Lower lobe of right lung (tissue), 2 donors: ENCODE measurements around the gene PAOX. TPM values are rescaled to one million over a fixed set of nuclear protein-coding genes. Genes with fewer than 3 reads are reported as not detected.
A peak's percentile ranks its signal among the peaks of the same experiment; 100 is the strongest.

Source experiments
- ATAC-seq, 2 donors: fragments of 200-7000 bp; cut with Tn5 transposase; one replicate each; pipeline ENCODE4 v1.9.1; 2020 to 2022; ENCODE audit warnings: mild to moderate bottlenecking in 2 of 2, moderate library complexity in 2 of 2
- DNase-seq: peaks from one replicate; pipeline ENCODE4 v3.0.0-alpha.2; 2020
- H3K27ac ChIP-seq: fragments of 200-600 bp; one replicate; pipeline ENCODE4 v1.8.0; 2022
- H3K27me3 ChIP-seq: fragments of 200-600 bp; one replicate; pipeline ENCODE4 v1.8.0; 2022; ENCODE audit warnings: low read depth
- H3K36me3 ChIP-seq: fragments of 200-600 bp; one replicate; pipeline ENCODE4 v1.8.0; 2022; ENCODE audit warnings: mild to moderate bottlenecking
- H3K4me1 ChIP-seq: fragments of 200-600 bp; one replicate; pipeline ENCODE4 v1.8.0; 2022
- H3K4me3 ChIP-seq: fragments of 200-600 bp; one replicate; pipeline ENCODE4 v1.8.0; 2022; ENCODE audit warnings: mild to moderate bottlenecking
- H3K9me3 ChIP-seq: fragments of 200-600 bp; one replicate; pipeline ENCODE4 v1.8.0; 2022
- CTCF ChIP-seq: fragments of 200-600 bp; IDR thresholded peaks from one replicate; pipeline ENCODE4 v1.8.0; 2022; ENCODE audit warnings: antibody characterized with exemption, mild to moderate bottlenecking
- intact Hi-C: fragments of 100-400 bp; cut with DNase I; formaldehyde crosslinking; loops from one replicate; pipeline ENCODE4 v1.11.0; 2022
- total RNA-seq: library from RNA; stranded (reverse); fragmentation: NEBNext Ultra II Directional; extraction: Animal tissue kit (Norgen Biotek cat#: 25700); gene quantifications from one replicate; pipeline ENCODE4 v1.2.1, GENCODE V29; 2021
- donor health status: DM: no; HTN: yes; CAD: no; lungs with severe emphysema.

The PAOX gene
- total RNA-seq, 1 donor from 2014 or later = 6.9 TPM

GRCh38 chr10:133344236-133344635 lies 34.8 kb upstream of the PAOX start:
- H3K27me3 ChIP-seq = peaks cover 49% of the 10 kb centered on the region
- intact Hi-C loops = no loop called here
- ATAC-seq = no peak

GRCh38 chr10:133346413-133346812 lies 32.6 kb upstream of the PAOX start:
- TF ChIP-seq CTCF = no peak
- intact Hi-C loops = no loop called here
- Histone ChIP-seq H3K36me3 (no peaks in the 10 kb centered on the region), H3K4me3 (no peak overlapping the region), H3K9me3 (no peaks in the 10 kb centered on the region), H3K27me3 (peaks cover 51% of the 10 kb centered on the region), H3K4me1 (no peaks in the 10 kb centered on the region), H3K27ac (no peak overlapping the region)
- DNase-seq (no peak), ATAC-seq (no peak)

More at GRCh38 chr10:133344236-133344635, 34.8 kb upstream of the PAOX start:
- Histone ChIP-seq H3K4me3 (no peak overlapping the region), H3K36me3 (no peaks in the 10 kb centered on the region), H3K27ac (no peak overlapping the region), H3K9me3 (no peaks in the 10 kb centered on the region), H3K4me1 (no peaks in the 10 kb centered on the region)
- no peak for DNase-seq
- no peak for TF ChIP-seq CTCF

GRCh38 chr10:133347710-133348517 lies 31.1 kb upstream of the PAOX start:
- TF ChIP-seq CTCF = no peak
- DNase-seq (peak; percentile 34), ATAC-seq (no peak)
- Histone ChIP-seq H3K4me1 (no peaks in the 10 kb centered on the region), H3K36me3 (no peaks in the 10 kb centered on the region), H3K27me3 (peaks cover 51% of the 10 kb centered on the region), H3K9me3 (no peaks in the 10 kb centered on the region), H3K27ac (no peak overlapping the region), H3K4me3 (no peak overlapping the region)
- intact Hi-C loops = no loop called here

GRCh38 chr10:133349160-133349568 lies 29.9 kb upstream of the PAOX start:
- DNase-seq = no peak
- H3K36me3 ChIP-seq = no peaks in the 10 kb centered on the region
- no peak overlapping the region for H3K27ac ChIP-seq
- H3K27me3 ChIP-seq = peaks cover 44% of the 10 kb centered on the region
- intact Hi-C loops = no loop called here
- H3K9me3 ChIP-seq = no peaks in the 10 kb centered on the region
- no peak for ATAC-seq
- no peak for TF ChIP-seq CTCF
- no peak overlapping the region for H3K4me3 ChIP-seq
- H3K4me1 ChIP-seq = no peaks in the 10 kb centered on the region

- Histone ChIP-seq H3K36me3 (no peaks in the 10 kb centered on the region), H3K4me1 (no peaks in the 10 kb centered on the region), H3K27ac (no peak overlapping the region), H3K9me3 (no peaks in the 10 kb centered on the region), H3K4me3 (no peak overlapping the region), H3K27me3 (peaks cover 42% of the 10 kb centered on the region)
- intact Hi-C loops = no loop called here
- ATAC-seq (no peak), DNase-seq (no peak)
- TF ChIP-seq CTCF = no peak
These were observed 29.5 kb upstream of the PAOX start for GRCh38 chr10:133349577-133350011.
